Neuronal stem cell (in vitro differentiated cells): ENCODE results near the gene SPDEF.

Experiments used
- DNase-seq: peaks from one replicate; pipeline ENCODE4 v3.0.0-alpha.2; 2013; ENCODE audit warnings: low spot score
- H2AFZ ChIP-seq: one replicate; pipeline ENCODE4 v1.6.1; 2013; ENCODE audit warnings: mild to moderate bottlenecking, low read length, inconsistent platforms
- H2AK5ac ChIP-seq: 2 replicates; pipeline ENCODE4 v1.6.1; 2013; ENCODE audit warnings: low read depth, mild to moderate bottlenecking, inconsistent platforms, low read length, moderate library complexity, mixed read lengths
- H2BK120ac ChIP-seq: 2 replicates; pipeline ENCODE4 v1.6.1; 2013; ENCODE audit warnings: low read depth, mild to moderate bottlenecking, inconsistent platforms, low read length, moderate library complexity, mixed read lengths
- H2BK12ac ChIP-seq: one replicate; pipeline ENCODE4 v1.6.1; 2013; ENCODE audit warnings: low read length, inconsistent platforms
- H2BK15ac ChIP-seq: 2 replicates; pipeline ENCODE4 v1.6.1; 2013; ENCODE audit warnings: mild to moderate bottlenecking, low read length, inconsistent platforms, mixed read lengths
- H2BK5ac ChIP-seq: one replicate; pipeline ENCODE4 v1.6.1; 2013; ENCODE audit warnings: inconsistent platforms, mild to moderate bottlenecking, low read length, moderate library complexity
- H3K14ac ChIP-seq: one replicate; pipeline ENCODE4 v1.6.1; 2013; ENCODE audit warnings: low read length, inconsistent platforms
- H3K18ac ChIP-seq: 2 replicates; pipeline ENCODE4 v1.6.1; 2013; ENCODE audit warnings: low read length, inconsistent platforms
- H3K23ac ChIP-seq: 2 replicates; pipeline ENCODE4 v1.6.1; 2013; ENCODE audit warnings: low read depth, mild to moderate bottlenecking, mixed read lengths, low read length, inconsistent platforms; ENCODE audit not compliant: poor library complexity
- H3K27ac ChIP-seq: replicated peaks from 3 replicates; pipeline ENCODE4 v1.5.1; 2013; ENCODE audit warnings: low read length, inconsistent platforms
- H3K27me3 ChIP-seq, 3 experiments: 2 replicates each; pipeline ENCODE4 v1.6.1; 2013; ENCODE audit warnings: low read length in 3 of 3, mild to moderate bottlenecking in 2 of 3, inconsistent platforms in 1 of 3, low read depth in 1 of 3, mixed read lengths in 1 of 3, moderate library complexity in 1 of 3; ENCODE audit not compliant: control insufficient read depth in 3 of 3, insufficient read depth in 3 of 3
- H3K36me3 ChIP-seq, 2 donors: replicated peaks in 1 of 2; 2 replicates each; pipeline ENCODE4 v1.6.1; 2013; ENCODE audit warnings: low read length in 2 of 2; ENCODE audit not compliant: control insufficient read depth in 2 of 2, insufficient read depth in 2 of 2
- H3K4ac ChIP-seq: 2 replicates; pipeline ENCODE4 v1.6.1; 2013; ENCODE audit warnings: inconsistent platforms, mild to moderate bottlenecking, low read length, moderate library complexity
- H3K4me1 ChIP-seq, 2 donors: 1 replicate in 1 of 2; 2 replicates in 1 of 2; pipeline ENCODE4 v1.6.1; 2013; ENCODE audit warnings: low read length in 2 of 2, low read depth in 1 of 2; ENCODE audit not compliant: control insufficient read depth in 2 of 2, insufficient read depth in 1 of 2
- H3K4me2 ChIP-seq: one replicate; pipeline ENCODE4 v1.6.1; 2013; ENCODE audit warnings: mild to moderate bottlenecking, low read length, inconsistent platforms; ENCODE audit not compliant: insufficient read depth, poor library complexity, severe bottlenecking
- H3K4me3 ChIP-seq, 2 donors: 2 replicates each; pipeline ENCODE4 v1.5.1; 2013; ENCODE audit warnings: low read length in 2 of 2, mild to moderate bottlenecking in 2 of 2, inconsistent platforms in 1 of 2, moderate library complexity in 1 of 2
- H3K79me1 ChIP-seq: one replicate; pipeline ENCODE4 v1.6.1; 2013; ENCODE audit warnings: low read depth, mild to moderate bottlenecking, inconsistent platforms, low read length, moderate library complexity
- H3K9ac ChIP-seq: one replicate; pipeline ENCODE4 v1.6.1; 2013; ENCODE audit warnings: mild to moderate bottlenecking, low read depth, low read length, inconsistent platforms; ENCODE audit not compliant: poor library complexity
- H3K9me3 ChIP-seq, 2 donors: replicated peaks in 1 of 2; 2 replicates each; pipeline versions ENCODE3 to v1.6.1; 2013; ENCODE audit warnings: low read length in 2 of 2, mild to moderate bottlenecking in 2 of 2, inconsistent platforms in 1 of 2, low read depth in 1 of 2, mixed read lengths in 1 of 2, moderate library complexity in 1 of 2; ENCODE audit not compliant: control insufficient read depth in 2 of 2, insufficient read depth in 1 of 2
- H4K8ac ChIP-seq: one replicate; pipeline ENCODE4 v1.6.1; 2013; ENCODE audit warnings: low read depth, mild to moderate bottlenecking, inconsistent platforms, low read length, moderate library complexity
- H4K91ac ChIP-seq: one replicate; pipeline ENCODE4 v1.6.1; 2013; ENCODE audit warnings: low read length, low read depth, mild to moderate bottlenecking, inconsistent platforms; ENCODE audit not compliant: poor library complexity
- WGBS, 2 donors: extraction: QIAGEN DNeasy Blood & Tissue Kit; methylation state at CpG; one replicate each; pipeline ENCODE4 v1.1.7; 2013; ENCODE audit warnings: missing lambda C conversion rate in 2 of 2, mixed read lengths in 1 of 2; ENCODE audit not compliant: insufficient read length in 2 of 2, insufficient replicate concordance in 1 of 2; ENCODE audit errors: extremely low coverage in 2 of 2; 5-methylcytosine and 5-hydroxymethylcytosine counted together

SPDEF gene

DNA sequence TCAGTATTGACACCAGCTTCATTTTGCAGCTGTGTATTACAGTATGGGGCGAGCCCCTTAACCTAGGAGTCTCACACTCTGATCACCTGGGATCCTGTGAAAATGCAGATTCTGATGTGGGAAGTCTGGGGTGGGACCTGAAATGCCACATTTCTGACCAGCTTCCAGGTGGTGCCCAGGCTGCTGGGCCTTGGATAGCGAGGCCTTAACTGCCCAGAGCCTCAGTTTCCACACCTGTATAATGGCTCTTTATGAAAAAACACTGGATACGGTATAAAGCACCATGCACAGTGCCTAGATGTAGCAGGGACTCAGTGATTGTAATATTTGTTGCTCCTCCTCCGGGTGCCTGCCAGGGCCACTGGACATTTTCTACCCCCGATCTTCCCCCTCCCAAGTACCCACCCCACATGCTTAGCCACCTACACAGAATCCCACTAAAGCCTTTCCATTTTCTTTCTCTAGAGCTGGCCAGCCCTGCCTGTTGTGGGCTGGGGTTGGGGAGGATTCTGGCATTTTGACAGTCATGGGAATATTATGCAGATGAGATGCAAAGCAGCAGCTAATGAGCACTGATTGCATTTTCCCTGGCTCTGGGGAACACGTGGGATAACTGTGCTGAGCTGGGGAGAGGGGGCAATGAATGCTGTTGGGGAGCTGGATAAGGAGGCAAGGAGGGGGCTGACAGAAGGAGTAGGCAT, 44.8 kb downstream of the SPDEF start:
- Histone ChIP-seq H2BK5ac (no peak overlapping the region), H3K23ac (peak overlapping the region; percentile 17), H3K27me3 (peaks cover 0 to 33% (median 14%) of the 10 kb centered on the region in 3 experiments), H4K8ac (no peak overlapping the region), H3K18ac (peak overlapping the region; percentile 73), H3K4me3 (no peak overlapping the region), H4K91ac (no peak overlapping the region), H3K9me3 (no peaks in the 10 kb centered on the region), H2BK15ac (peak overlapping the region; percentile 31), H3K79me1 (no peaks in the 10 kb centered on the region), H3K4me2 (no peak overlapping the region), H3K9ac (no peak overlapping the region), H3K36me3 (no peaks in the 10 kb centered on the region), H3K27ac (no peak overlapping the region), H3K4ac (no peak overlapping the region), H3K4me1 (peaks cover 8 to 24% of the 10 kb centered on the region in 2 donors), H2BK12ac (no peak overlapping the region), H2AK5ac (peak overlapping the region; percentile 15), H2BK120ac (no peak overlapping the region), H3K14ac (no peak overlapping the region), H2AFZ (no peak overlapping the region)
- no CpG with 5 or more reads among the region's 6 CpGs for WGBS, 2 donors
- DNase-seq = no peak

- Histone ChIP-seq H2BK15ac (no peak overlapping the region), H2BK5ac (no peak overlapping the region), H3K4ac (no peak overlapping the region), H4K91ac (no peak overlapping the region), H2BK12ac (no peak overlapping the region), H3K23ac (no peak overlapping the region), H2AFZ (no peak overlapping the region), H3K4me3 (no peak overlapping the region), H3K14ac (no peak overlapping the region), H3K4me2 (no peak overlapping the region), H3K9me3 (no peaks in the 10 kb centered on the region), H3K79me1 (no peaks in the 10 kb centered on the region), H3K36me3 (no peaks in the 10 kb centered on the region), H3K27me3 (peaks cover 0 to 31% (median 11%) of the 10 kb centered on the region in 3 experiments), H2BK120ac (no peak overlapping the region), H2AK5ac (no peak overlapping the region), H3K4me1 (peaks cover 6 to 21% of the 10 kb centered on the region in 2 donors), H3K9ac (no peak overlapping the region), H3K27ac (no peak overlapping the region), H4K8ac (no peak overlapping the region), H3K18ac (no peak overlapping the region)
- WGBS, 2 donors = no CpG with 5 or more reads among the region's 4 CpGs
- DNase-seq = no peak
Measured at GRCh38 chr6:34510299-34510698, 45.8 kb downstream of the SPDEF start.

- Histone ChIP-seq H2AK5ac (no peak overlapping the region), H4K91ac (no peak overlapping the region), H3K27ac (no peak overlapping the region), H3K27me3 (peaks cover 0 to 26% (median 6%) of the 10 kb centered on the region in 3 experiments), H3K4me2 (no peak overlapping the region), H3K23ac (no peak overlapping the region), H3K4me3 (no peak overlapping the region), H3K9me3 (no peaks in the 10 kb centered on the region), H3K36me3 (no peaks in the 10 kb centered on the region), H4K8ac (no peak overlapping the region), H3K4ac (no peak overlapping the region), H2BK12ac (no peak overlapping the region), H2BK120ac (no peak overlapping the region), H2AFZ (no peak overlapping the region), H3K9ac (no peak overlapping the region), H2BK5ac (no peak overlapping the region), H3K18ac (no peak overlapping the region), H3K79me1 (no peaks in the 10 kb centered on the region), H3K14ac (no peak overlapping the region), H3K4me1 (peaks cover 4 to 15% of the 10 kb centered on the region in 2 donors), H2BK15ac (no peak overlapping the region)
- WGBS, 2 donors = no CpG with 5 or more reads among the region's 4 CpGs
- DNase-seq = no peak
Measured at GRCh38 chr6:34509782-34510181, 46.3 kb downstream of the SPDEF start.

- Histone ChIP-seq H2BK5ac (no peak overlapping the region), H2BK15ac (no peak overlapping the region), H3K14ac (no peak overlapping the region), H2BK12ac (no peak overlapping the region), H3K23ac (no peak overlapping the region), H3K9me3 (no peaks in the 10 kb centered on the region), H4K8ac (no peak overlapping the region), H3K18ac (no peak overlapping the region), H3K36me3 (no peaks in the 10 kb centered on the region), H3K27me3 (peaks cover 0 to 15% (median 0%) of the 10 kb centered on the region in 3 experiments), H2AK5ac (no peak overlapping the region), H3K27ac (no peak overlapping the region), H3K4me1 (peaks cover 0 to 4% of the 10 kb centered on the region in 2 donors), H4K91ac (no peak overlapping the region), H3K4ac (no peak overlapping the region), H2AFZ (no peak overlapping the region), H3K9ac (no peak overlapping the region), H3K79me1 (no peaks in the 10 kb centered on the region), H3K4me3 (no peak overlapping the region), H3K4me2 (no peak overlapping the region), H2BK120ac (no peak overlapping the region)
- DNase-seq = no peak
- no CpG with 5 or more reads among the region's 3 CpGs for WGBS, 2 donors
Measured at GRCh38 chr6:34508425-34508824, 47.7 kb downstream of the SPDEF start.
